ENCODE measurements around the gene LNX1. TPM values are rescaled to one million over a fixed set of nuclear protein-coding genes. Genes with fewer than 3 reads are reported as not detected.

The LNX1 gene
- total RNA-seq, 2 donors from 2014 or later, result 4.5 to 8.9 TPM

- DNase-seq (ENCODE audit: low spot score), result no peak
- no peaks in the 10 kb centered on the region for H3K9me3 ChIP-seq
- H3K4me1 ChIP-seq, result peaks cover 0 to 14% of the 10 kb centered on the region in 2 donors
- no peak overlapping the region for H3K4me3 ChIP-seq
- no peaks in the 10 kb centered on the region for H3K36me3 ChIP-seq
- H3K27ac ChIP-seq, result no peak overlapping the region
- no peaks in the 10 kb centered on the region for H3K27me3 ChIP-seq
- TF ChIP-seq CTCF (IDR thresholded peaks at IDR 0.05), result no peak
Observed at GRCh38 chr4:53502094-53502493, 89.2 kb downstream of the LNX1 start.

- Histone ChIP-seq H3K9me3 (no peaks in the 10 kb centered on the region), H3K27ac (no peak overlapping the region), H3K36me3 (no peaks in the 10 kb centered on the region), H3K27me3 (no peaks in the 10 kb centered on the region), H3K4me3 (no peak overlapping the region), H3K4me1 (peaks cover 0 to 12% of the 10 kb centered on the region in 2 donors)
- no peak for TF ChIP-seq CTCF (IDR thresholded peaks at IDR 0.05)
- DNase-seq (ENCODE audit: low spot score), result no peak
Observed at GRCh38 chr4:53501561-53501960, 89.7 kb downstream of the LNX1 start.

GRCh38 chr4:53500546-53500945 is 90.7 kb downstream of the LNX1 start:
- no peak overlapping the region for H3K27ac ChIP-seq
- no peaks in the 10 kb centered on the region for H3K36me3 ChIP-seq
- no peaks in the 10 kb centered on the region for H3K27me3 ChIP-seq
- DNase-seq (ENCODE audit: low spot score), result no peak
- H3K4me3 ChIP-seq, result no peak overlapping the region
- peaks cover 0 to 12% of the 10 kb centered on the region in 2 donors for H3K4me1 ChIP-seq
- H3K9me3 ChIP-seq, result no peaks in the 10 kb centered on the region
- TF ChIP-seq CTCF (IDR thresholded peaks at IDR 0.05), result no peak

GRCh38 chr4:53499791-53500190 is 91.5 kb downstream of the LNX1 start:
- Histone ChIP-seq H3K9me3 (no peaks in the 10 kb centered on the region), H3K27ac (no peak overlapping the region), H3K4me1 (peaks cover 0 to 12% of the 10 kb centered on the region in 2 donors), H3K36me3 (no peaks in the 10 kb centered on the region), H3K27me3 (no peaks in the 10 kb centered on the region), H3K4me3 (no peak overlapping the region)
- TF ChIP-seq CTCF (IDR thresholded peaks at IDR 0.05), result no peak
- DNase-seq (ENCODE audit: low spot score), result no peak

- H3K4me1 ChIP-seq, result peaks cover 0 to 12% of the 10 kb centered on the region in 2 donors
- DNase-seq (ENCODE audit: low spot score), result no peak
- no peak overlapping the region for H3K4me3 ChIP-seq
- no peaks in the 10 kb centered on the region for H3K36me3 ChIP-seq
- H3K27me3 ChIP-seq, result no peaks in the 10 kb centered on the region
- no peak for TF ChIP-seq CTCF (IDR thresholded peaks at IDR 0.05)
- no peaks in the 10 kb centered on the region for H3K9me3 ChIP-seq
- H3K27ac ChIP-seq, result peak overlapping the region; percentile 18 to 57
Observed at GRCh38 chr4:53498706-53499105, 92.6 kb downstream of the LNX1 start.

- no peak overlapping the region for H3K4me3 ChIP-seq
- H3K27me3 ChIP-seq, result no peaks in the 10 kb centered on the region
- peak; percentile 80 for DNase-seq (ENCODE audit: low spot score)
- H3K4me1 ChIP-seq, result peaks cover 0 to 12% of the 10 kb centered on the region in 2 donors
- H3K9me3 ChIP-seq, result no peaks in the 10 kb centered on the region
- H3K27ac ChIP-seq, result peak overlapping the region in 1 of 2 donors; percentile 57
- no peak for TF ChIP-seq CTCF (IDR thresholded peaks at IDR 0.05)
- H3K36me3 ChIP-seq, result no peaks in the 10 kb centered on the region
Observed at GRCh38 chr4:53497487-53498244, 93.6 kb downstream of the LNX1 start.
